OCI-LY1 (cell line): ENCODE results near the gene IFNA4.
"Not testable (repeated sequence)": the region's sequence is repeated elsewhere in the genome, so short reads cannot be mapped to it uniquely, and the experiment has no call there.

ENCODE experiments used
- EZH2 ChIP-seq: fragments of 200-600 bp; sonication (generic), shearing (Covaris generic); IDR thresholded peaks from 2 replicates; pipeline ENCODE4 v1.8.0; 2017; ENCODE audit warnings: borderline replicate concordance, mixed run types, mild to moderate bottlenecking, antibody characterized with exemption, low read length, moderate library complexity, mixed read lengths
- TF ChIP-seq, protein P1 (sequence below): fragments of 200-600 bp; sonication (generic), shearing (Covaris generic); IDR thresholded peaks from 2 replicates; pipeline ENCODE4 v1.5.1; 2017; ENCODE audit warnings: mild to moderate bottlenecking, antibody characterized with exemption, low read length, moderate library complexity, mixed read lengths

GRCh38 chr9:21182810-21183736 lies 4.3 kb downstream of the IFNA4 start:
- TF ChIP-seq, protein P1, sequence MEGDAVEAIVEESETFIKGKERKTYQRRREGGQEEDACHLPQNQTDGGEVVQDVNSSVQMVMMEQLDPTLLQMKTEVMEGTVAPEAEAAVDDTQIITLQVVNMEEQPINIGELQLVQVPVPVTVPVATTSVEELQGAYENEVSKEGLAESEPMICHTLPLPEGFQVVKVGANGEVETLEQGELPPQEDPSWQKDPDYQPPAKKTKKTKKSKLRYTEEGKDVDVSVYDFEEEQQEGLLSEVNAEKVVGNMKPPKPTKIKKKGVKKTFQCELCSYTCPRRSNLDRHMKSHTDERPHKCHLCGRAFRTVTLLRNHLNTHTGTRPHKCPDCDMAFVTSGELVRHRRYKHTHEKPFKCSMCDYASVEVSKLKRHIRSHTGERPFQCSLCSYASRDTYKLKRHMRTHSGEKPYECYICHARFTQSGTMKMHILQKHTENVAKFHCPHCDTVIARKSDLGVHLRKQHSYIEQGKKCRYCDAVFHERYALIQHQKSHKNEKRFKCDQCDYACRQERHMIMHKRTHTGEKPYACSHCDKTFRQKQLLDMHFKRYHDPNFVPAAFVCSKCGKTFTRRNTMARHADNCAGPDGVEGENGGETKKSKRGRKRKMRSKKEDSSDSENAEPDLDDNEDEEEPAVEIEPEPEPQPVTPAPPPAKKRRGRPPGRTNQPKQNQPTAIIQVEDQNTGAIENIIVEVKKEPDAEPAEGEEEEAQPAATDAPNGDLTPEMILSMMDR = peak; percentile 66
- TF ChIP-seq EZH2 = not testable (repeated sequence)
